Calu3 (cell line): ENCODE data around the gene F7. TPM values are rescaled to one million over a fixed set of nuclear protein-coding genes. Genes with fewer than 3 reads are reported as not detected.

Experiments used
- BruUV-seq: library from RNA; stranded (reverse); fragments of 400-500 nt; replicated peaks from 2 replicates; lab custom pipeline; 2021; lab: Mats Ljungman, UMichigan
- CTCF ChIA-PET: fragments of 300-600 bp; sonication (Branson Sonifier 250); formaldehyde crosslinking; loops from one replicate; lab custom pipeline; 2022; ENCODE audit warnings: antibody characterized with exemption; lab: Charles Lee
- DNase-seq: peaks from one replicate; pipeline ENCODE4 v3.0.0; 2022
- H3K27ac Mint-ChIP-seq: one replicate; pipeline ENCODE4 v1.8.0; 2022; ENCODE audit warnings: mixed read lengths; ENCODE audit not compliant: unreplicated experiment
- H3K27me3 Mint-ChIP-seq: one replicate; pipeline ENCODE4 v1.8.0; 2022; ENCODE audit warnings: mixed read lengths; ENCODE audit not compliant: unreplicated experiment
- H3K36me3 Mint-ChIP-seq: one replicate; pipeline ENCODE4 v1.8.0; 2022; ENCODE audit warnings: mild to moderate bottlenecking, moderate library complexity, mixed read lengths; ENCODE audit not compliant: insufficient read depth, unreplicated experiment
- H3K4me1 Mint-ChIP-seq: one replicate; pipeline ENCODE4 v1.8.0; 2022; ENCODE audit warnings: mild to moderate bottlenecking, low read depth, mixed read lengths; ENCODE audit not compliant: unreplicated experiment
- H3K4me3 Mint-ChIP-seq: one replicate; pipeline ENCODE4 v1.8.0; 2022; ENCODE audit warnings: mild to moderate bottlenecking, low read depth, moderate library complexity, mixed read lengths; ENCODE audit not compliant: unreplicated experiment
- H3K9me3 Mint-ChIP-seq: one replicate; pipeline ENCODE4 v1.8.0; 2022; ENCODE audit warnings: low read depth, mixed read lengths; ENCODE audit not compliant: unreplicated experiment
- intact Hi-C: fragments of 100-400 bp; cut with micrococcal nuclease; formaldehyde crosslinking; loops from one replicate; pipeline ENCODE4 v1.10.0; 2022; ENCODE audit not compliant: unreplicated experiment
- total RNA-seq: library from RNA; stranded (reverse); gene quantifications from 2 replicates; pipeline ENCODE4 v1.2.3, GENCODE V29; 2022
- TF ChIP-seq, protein P1 (sequence below): fragments of 200-600 bp; IDR thresholded peaks from one replicate; pipeline ENCODE4 v1.8.0; 2022; ENCODE audit warnings: antibody characterized with exemption; ENCODE audit not compliant: unreplicated experiment

Gene F7
- total RNA-seq, 1 experiment from 2014 or later: not detected

DNA sequence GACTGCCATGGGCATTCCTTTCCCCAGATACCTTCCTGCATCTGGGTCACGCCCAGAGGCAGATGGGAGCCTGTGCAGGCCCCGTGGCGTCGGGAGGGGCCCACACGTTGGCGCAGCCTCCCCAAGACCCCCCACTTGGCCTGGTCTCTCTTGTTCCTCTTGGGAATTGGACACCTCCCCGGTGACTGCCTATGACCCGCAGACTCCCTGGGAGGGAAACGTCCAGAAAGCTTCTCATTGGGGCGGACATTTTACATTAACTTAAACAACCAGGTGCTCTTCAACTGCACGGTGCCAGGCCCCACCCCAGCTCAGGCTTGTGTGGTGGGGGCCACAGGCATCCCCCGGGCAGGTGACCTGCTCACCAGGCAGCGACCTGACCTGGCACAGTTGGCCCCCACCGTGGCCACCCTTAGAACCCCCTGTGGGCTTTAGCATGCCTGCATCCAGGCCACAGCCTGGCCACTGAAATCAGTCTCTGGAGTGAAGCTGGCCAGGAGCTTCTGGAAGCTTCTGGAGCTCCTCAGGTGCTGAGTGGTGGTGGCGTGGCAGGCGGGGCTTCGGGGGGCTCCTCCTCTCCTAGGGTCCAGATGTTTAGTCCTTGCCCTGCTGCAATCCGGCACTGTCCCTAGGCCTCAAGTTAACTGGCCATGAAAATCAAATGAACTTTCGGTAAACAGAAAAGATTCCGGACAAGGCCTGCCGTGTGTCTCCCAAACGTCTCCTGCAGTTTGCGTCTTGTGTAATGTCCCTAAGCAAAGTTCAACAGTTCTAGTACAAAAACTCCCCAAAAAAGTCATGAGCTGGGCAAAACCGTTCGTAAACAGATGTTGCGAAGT, 44.3 kb downstream of the F7 start:
- Mint-ChIP-seq H3K9me3 (no peaks in the 10 kb centered on the region), H3K36me3 (peaks cover 13% of the 10 kb centered on the region), H3K4me3 (no peak overlapping the region), H3K27ac (no peak overlapping the region), H3K4me1 (peaks cover 11% of the 10 kb centered on the region), H3K27me3 (peaks cover 35% of the 10 kb centered on the region)
- no TSS peak for BruUV-seq
- CTCF ChIA-PET: no interaction called here
- DNase-seq: no peak
- TF ChIP-seq, protein P1, sequence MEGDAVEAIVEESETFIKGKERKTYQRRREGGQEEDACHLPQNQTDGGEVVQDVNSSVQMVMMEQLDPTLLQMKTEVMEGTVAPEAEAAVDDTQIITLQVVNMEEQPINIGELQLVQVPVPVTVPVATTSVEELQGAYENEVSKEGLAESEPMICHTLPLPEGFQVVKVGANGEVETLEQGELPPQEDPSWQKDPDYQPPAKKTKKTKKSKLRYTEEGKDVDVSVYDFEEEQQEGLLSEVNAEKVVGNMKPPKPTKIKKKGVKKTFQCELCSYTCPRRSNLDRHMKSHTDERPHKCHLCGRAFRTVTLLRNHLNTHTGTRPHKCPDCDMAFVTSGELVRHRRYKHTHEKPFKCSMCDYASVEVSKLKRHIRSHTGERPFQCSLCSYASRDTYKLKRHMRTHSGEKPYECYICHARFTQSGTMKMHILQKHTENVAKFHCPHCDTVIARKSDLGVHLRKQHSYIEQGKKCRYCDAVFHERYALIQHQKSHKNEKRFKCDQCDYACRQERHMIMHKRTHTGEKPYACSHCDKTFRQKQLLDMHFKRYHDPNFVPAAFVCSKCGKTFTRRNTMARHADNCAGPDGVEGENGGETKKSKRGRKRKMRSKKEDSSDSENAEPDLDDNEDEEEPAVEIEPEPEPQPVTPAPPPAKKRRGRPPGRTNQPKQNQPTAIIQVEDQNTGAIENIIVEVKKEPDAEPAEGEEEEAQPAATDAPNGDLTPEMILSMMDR: no peak
- intact Hi-C loops: no loop called here

DNA sequence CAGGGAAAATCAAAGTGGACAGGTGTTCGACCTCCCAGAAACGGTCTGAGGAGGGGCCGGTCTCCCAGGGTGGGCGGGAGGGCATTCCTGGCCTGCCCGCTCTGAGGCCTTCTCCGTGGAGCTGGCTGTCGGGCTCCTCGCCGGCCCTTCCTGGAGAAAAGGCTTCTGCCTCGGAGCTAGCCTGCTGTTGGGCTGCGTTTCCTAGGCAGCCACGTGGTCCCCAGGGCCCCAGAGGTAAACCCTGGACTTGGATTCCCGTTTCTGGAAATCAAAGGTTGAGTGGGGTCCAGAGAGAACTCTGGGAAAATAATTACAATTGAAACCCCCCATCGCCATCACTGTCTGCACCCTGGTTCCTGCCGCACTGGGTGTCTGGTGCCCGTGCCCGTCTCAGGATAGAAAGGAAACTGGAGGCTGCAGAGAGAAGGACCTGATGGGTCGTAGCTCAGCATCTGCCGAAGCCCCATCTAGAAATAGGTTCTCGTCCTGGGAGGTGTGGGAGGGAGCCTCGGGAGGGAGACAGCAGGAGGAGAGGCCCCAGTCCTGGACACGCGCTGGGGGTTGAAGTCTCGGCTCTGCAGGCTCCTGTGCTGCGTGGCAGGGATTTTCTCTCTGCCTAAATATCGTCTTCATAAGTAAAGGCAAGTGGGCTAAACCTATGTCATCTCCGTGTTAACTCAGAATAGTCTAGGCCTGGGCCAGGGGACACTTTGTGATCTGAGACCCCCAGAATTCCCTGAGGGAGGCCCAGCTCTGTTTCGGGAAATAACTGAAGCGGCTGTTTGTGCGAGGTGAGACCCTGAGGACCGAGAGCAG, 45.2 kb downstream of the F7 start:
- BruUV-seq: no TSS peak
- CTCF ChIA-PET: no interaction called here

DNA sequence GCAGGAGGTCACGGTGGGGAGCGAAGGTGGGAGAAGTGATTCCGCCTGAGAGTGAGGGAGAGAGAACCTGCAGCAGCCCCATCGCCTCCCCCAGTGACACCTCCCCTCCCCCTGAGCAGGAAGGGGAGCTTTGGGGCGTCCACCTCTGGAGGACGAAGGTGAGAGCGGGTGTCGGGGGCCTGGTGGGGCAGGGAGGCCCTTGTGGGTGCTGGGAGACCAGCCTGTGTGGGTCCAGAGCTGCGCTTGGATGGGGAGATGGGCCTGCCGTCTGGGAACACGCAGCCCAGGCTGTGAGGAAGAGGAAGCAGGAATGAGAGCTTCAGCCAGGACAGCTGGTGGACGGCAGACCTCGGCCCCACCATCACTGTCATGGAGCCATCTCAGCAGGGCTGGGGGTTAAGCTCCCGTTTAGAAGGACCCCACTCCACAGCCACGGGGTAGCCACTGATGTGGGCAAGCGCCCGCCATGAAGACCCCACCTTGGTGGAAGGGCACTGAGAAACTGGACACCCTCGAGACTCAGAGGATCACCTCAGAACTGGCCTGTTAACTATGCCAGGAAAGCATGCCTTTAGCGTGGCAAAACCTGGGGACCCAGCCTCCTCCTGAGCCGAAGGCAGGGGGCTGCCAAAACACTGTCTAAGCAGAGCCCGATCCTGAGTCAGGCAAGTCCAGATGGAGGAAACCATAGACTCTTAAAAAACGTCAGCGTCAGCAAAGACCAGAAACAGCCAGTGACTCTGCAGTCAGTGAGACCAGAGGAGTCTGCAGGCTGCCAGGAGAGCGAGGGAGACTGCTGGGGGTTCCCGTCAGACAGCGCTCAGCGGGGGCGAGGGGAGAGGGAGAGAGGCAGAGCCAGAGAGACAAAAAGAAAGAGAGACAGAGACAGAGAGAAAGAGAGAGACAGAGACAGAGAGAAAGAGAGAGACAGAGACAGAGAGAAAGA, 46.4 kb downstream of the F7 start:
- CTCF ChIA-PET: interaction anchor here (0.9 kb wide), 1 partner anchor 58 kb away, joined by 3 read pairs; no protein-coding TSS in a partner anchor
- no peaks in the 10 kb centered on the region for H3K9me3 Mint-ChIP-seq
- H3K27me3 Mint-ChIP-seq: peaks cover 32% of the 10 kb centered on the region
- H3K4me3 Mint-ChIP-seq: peak overlapping the region; percentile 67
- peaks cover 13% of the 10 kb centered on the region for H3K36me3 Mint-ChIP-seq
- TF ChIP-seq, protein P1: no peak
- BruUV-seq: no TSS peak
- DNase-seq: no peak
- peaks cover 11% of the 10 kb centered on the region for H3K4me1 Mint-ChIP-seq
- peak overlapping the region; percentile 67 for H3K27ac Mint-ChIP-seq
- intact Hi-C loops: no loop called here

More for the DNA sequence above, 45.2 kb downstream of the F7 start:
- no peak overlapping the region for H3K27ac Mint-ChIP-seq
- H3K27me3 Mint-ChIP-seq: peaks cover 35% of the 10 kb centered on the region
- TF ChIP-seq, protein P1: no peak
- DNase-seq: no peak
- H3K4me3 Mint-ChIP-seq: no peak overlapping the region
- H3K4me1 Mint-ChIP-seq: peaks cover 11% of the 10 kb centered on the region
- intact Hi-C loops: no loop called here
- no peaks in the 10 kb centered on the region for H3K9me3 Mint-ChIP-seq
- H3K36me3 Mint-ChIP-seq: peaks cover 13% of the 10 kb centered on the region

DNA sequence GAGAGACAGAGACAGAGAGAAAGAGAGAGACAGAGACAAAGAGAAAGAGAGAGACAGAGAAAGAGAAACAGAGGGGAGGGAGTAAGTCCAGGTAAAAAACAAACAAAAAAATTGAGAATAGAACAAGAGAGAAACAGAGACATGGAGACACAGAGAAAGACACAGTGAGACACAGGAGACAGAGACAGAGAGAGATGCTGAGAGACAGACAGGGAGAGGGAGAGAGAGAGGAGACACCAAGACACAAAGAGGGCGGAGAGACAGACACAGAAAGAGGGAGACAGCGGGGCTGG, 47.0 kb downstream of the F7 start:
- H3K4me1 Mint-ChIP-seq: peaks cover 11% of the 10 kb centered on the region
- no peak for DNase-seq
- peaks cover 33% of the 10 kb centered on the region for H3K27me3 Mint-ChIP-seq
- no TSS peak for BruUV-seq
- peak overlapping the region; percentile 67 for H3K27ac Mint-ChIP-seq
- TF ChIP-seq, protein P1: no peak
- H3K36me3 Mint-ChIP-seq: peaks cover 13% of the 10 kb centered on the region
- CTCF ChIA-PET: no interaction called here
- no peaks in the 10 kb centered on the region for H3K9me3 Mint-ChIP-seq
- H3K4me3 Mint-ChIP-seq: peak overlapping the region; percentile 67
- intact Hi-C loops: no loop called here
